ENCODE data around the gene CHPF2. TPM values are rescaled to one million over a fixed set of nuclear protein-coding genes. Genes with fewer than 3 reads are reported as not detected.

Gene CHPF2
- total RNA-seq, 3 donors from 2014 or later: 24.5 to 40.6 (median 38.3) TPM

DNA sequence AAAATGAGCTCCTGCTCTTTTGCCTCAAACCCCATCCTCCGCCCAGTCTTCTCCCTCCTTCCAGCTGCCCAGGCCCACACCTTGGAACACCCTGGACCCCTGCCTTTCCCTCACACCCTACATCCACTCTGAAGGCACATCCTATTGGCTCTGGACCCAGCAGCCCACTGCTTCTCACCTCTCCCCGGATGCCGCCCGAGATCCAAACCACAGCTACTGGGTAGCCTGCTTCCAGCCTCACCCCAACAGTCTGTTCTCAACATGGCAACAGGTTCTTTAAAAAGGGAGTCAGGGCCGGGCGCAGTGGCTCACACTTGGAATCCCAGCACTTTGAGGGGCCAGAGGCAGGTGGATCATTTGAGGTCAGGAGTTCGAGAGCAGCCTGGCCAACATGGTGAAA is 25.7 kb downstream of the CHPF2 start:
- H3K27me3 ChIP-seq: no peaks in the 10 kb centered on the region
- no peak overlapping the region for H3K27ac ChIP-seq
- DNase-seq (ENCODE audit: low spot score in 2 of 2): no peak
- no peaks in the 10 kb centered on the region for H3K4me1 ChIP-seq
- no peaks in the 10 kb centered on the region for H3K36me3 ChIP-seq
- no peak for TF ChIP-seq POLR2A (IDR thresholded peaks at IDR 0.05)
- TF ChIP-seq POLR2AphosphoS5 (IDR thresholded peaks at IDR 0.05): no peak
- no peak for TF ChIP-seq CTCF (IDR thresholded peaks at IDR 0.05)
- no peak overlapping the region for H3K4me3 ChIP-seq
- intact Hi-C loops (cut with DNase I; ENCODE audit: low total_unique reads): no loop called here
- no peaks in the 10 kb centered on the region for H3K9me3 ChIP-seq

- TF ChIP-seq POLR2A (IDR thresholded peaks at IDR 0.05): no peak
- TF ChIP-seq POLR2AphosphoS5 (IDR thresholded peaks at IDR 0.05): no peak
- no peak for TF ChIP-seq CTCF (IDR thresholded peaks at IDR 0.05)
- intact Hi-C loops (cut with DNase I; ENCODE audit: low total_unique reads): no loop called here
- Histone ChIP-seq H3K27ac (no peak overlapping the region), H3K4me3 (no peak overlapping the region), H3K4me1 (no peaks in the 10 kb centered on the region), H3K36me3 (no peaks in the 10 kb centered on the region), H3K9me3 (no peaks in the 10 kb centered on the region), H3K27me3 (no peaks in the 10 kb centered on the region)
- no peak for DNase-seq (ENCODE audit: low spot score in 2 of 2)
Measured at GRCh38 chr7:151260471-151260870, 28.2 kb downstream of the CHPF2 start.

- no peak for DNase-seq (ENCODE audit: low spot score in 2 of 2)
Measured at GRCh38 chr7:151260883-151261282, 28.6 kb downstream of the CHPF2 start.

DNA sequence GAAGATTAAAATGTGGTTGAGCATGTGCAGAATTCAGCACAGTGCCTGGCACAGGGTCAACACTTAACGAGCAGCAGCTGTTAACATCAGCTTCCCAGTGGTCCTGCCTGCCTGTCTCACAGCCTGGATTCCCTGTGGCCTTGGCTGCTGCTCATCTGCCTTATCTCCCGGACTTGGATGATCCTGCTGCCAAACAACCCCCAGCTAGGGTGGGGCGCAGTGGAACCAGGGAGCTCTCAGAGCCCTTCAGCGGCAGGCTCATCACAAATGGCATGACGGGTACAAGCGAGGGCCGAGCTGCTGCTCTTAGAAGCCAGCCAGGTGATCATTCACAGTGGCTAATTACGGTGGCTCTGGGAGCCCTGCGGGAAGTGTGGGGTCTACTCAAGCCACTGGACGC is 29.2 kb downstream of the CHPF2 start:
- H3K4me1 ChIP-seq: no peaks in the 10 kb centered on the region
- intact Hi-C loops (cut with DNase I; ENCODE audit: low total_unique reads): no loop called here
- no peaks in the 10 kb centered on the region for H3K9me3 ChIP-seq
- no peak overlapping the region for H3K27ac ChIP-seq
- TF ChIP-seq POLR2AphosphoS5 (IDR thresholded peaks at IDR 0.05) (no peak), POLR2A (IDR thresholded peaks at IDR 0.05) (no peak), CTCF (IDR thresholded peaks at IDR 0.05) (no peak)
- no peaks in the 10 kb centered on the region for H3K27me3 ChIP-seq
- H3K36me3 ChIP-seq: no peaks in the 10 kb centered on the region
- no peak for DNase-seq (ENCODE audit: low spot score in 2 of 2)
- H3K4me3 ChIP-seq: no peak overlapping the region

More at GRCh38 chr7:151260883-151261282, 28.6 kb downstream of the CHPF2 start:
- intact Hi-C loops (cut with DNase I; ENCODE audit: low total_unique reads): no loop called here
- Histone ChIP-seq H3K27ac (no peak overlapping the region), H3K9me3 (no peaks in the 10 kb centered on the region), H3K36me3 (no peaks in the 10 kb centered on the region), H3K4me1 (no peaks in the 10 kb centered on the region), H3K27me3 (no peaks in the 10 kb centered on the region), H3K4me3 (no peak overlapping the region)
- TF ChIP-seq POLR2AphosphoS5 (IDR thresholded peaks at IDR 0.05) (no peak), CTCF (IDR thresholded peaks at IDR 0.05) (no peak), POLR2A (IDR thresholded peaks at IDR 0.05) (no peak)

- H3K4me3 ChIP-seq: no peak overlapping the region
- TF ChIP-seq POLR2AphosphoS5 (IDR thresholded peaks at IDR 0.05) (no peak), POLR2A (IDR thresholded peaks at IDR 0.05) (no peak), CTCF (IDR thresholded peaks at IDR 0.05) (no peak)
- no peaks in the 10 kb centered on the region for H3K4me1 ChIP-seq
- no peaks in the 10 kb centered on the region for H3K9me3 ChIP-seq
- intact Hi-C loops (cut with DNase I; ENCODE audit: low total_unique reads): no loop called here
- H3K27ac ChIP-seq: no peak overlapping the region
- H3K27me3 ChIP-seq: no peaks in the 10 kb centered on the region
- no peak for DNase-seq (ENCODE audit: low spot score in 2 of 2)
- no peaks in the 10 kb centered on the region for H3K36me3 ChIP-seq
Measured at GRCh38 chr7:151264615-151265014, 32.3 kb downstream of the CHPF2 start.

Data from breast epithelium (tissue), 4 donors.